H9 (cell line): ENCODE measurements around the gene EML4. TPM values are rescaled to one million over a fixed set of nuclear protein-coding genes. Genes with fewer than 3 reads are reported as not detected.
A peak's percentile ranks its signal among the peaks of the same experiment; 100 is the strongest.

Experiments
- DNase-seq: peaks from one replicate; pipeline ENCODE4 v3.0.0-alpha.2; 2017
- H2AFZ ChIP-seq: one replicate; pipeline ENCODE4 v1.6.1; 2013; ENCODE audit warnings: mild to moderate bottlenecking, low read length, control low read depth, moderate library complexity
- H2AK5ac ChIP-seq: 2 replicates; pipeline ENCODE4 v1.6.1; 2013; ENCODE audit warnings: low read length, control low read depth, mixed read lengths; ENCODE audit not compliant: insufficient read length
- H2BK120ac ChIP-seq: one replicate; pipeline ENCODE4 v1.6.1; 2013; ENCODE audit warnings: low read depth, mild to moderate bottlenecking, low read length, control low read depth, inconsistent platforms; ENCODE audit not compliant: poor library complexity, severe bottlenecking
- H2BK12ac ChIP-seq: 2 replicates; pipeline ENCODE4 v1.6.1; 2013; ENCODE audit warnings: low read length, control low read depth, mixed read lengths, low read depth; ENCODE audit not compliant: insufficient read length
- H2BK15ac ChIP-seq: 2 replicates; pipeline ENCODE4 v1.6.1; 2013; ENCODE audit warnings: low read depth, low read length, control low read depth
- H2BK20ac ChIP-seq: one replicate; pipeline ENCODE4 v1.6.1; 2013; ENCODE audit warnings: low read depth, mild to moderate bottlenecking, low read length, control low read depth, inconsistent platforms; ENCODE audit not compliant: poor library complexity, severe bottlenecking
- H2BK5ac ChIP-seq: 2 replicates; pipeline ENCODE4 v1.6.1; 2013; ENCODE audit warnings: low read length, control low read depth, mixed read lengths; ENCODE audit not compliant: insufficient read length
- H3K14ac ChIP-seq: 2 replicates; pipeline ENCODE4 v1.6.1; 2013; ENCODE audit warnings: low read length, control low read depth; ENCODE audit not compliant: insufficient read depth
- H3K18ac ChIP-seq: 2 replicates; pipeline ENCODE4 v1.6.1; 2013; ENCODE audit warnings: low read depth, mild to moderate bottlenecking, mixed read lengths, low read length, control low read depth; ENCODE audit not compliant: insufficient read length
- H3K23ac ChIP-seq: 2 replicates; pipeline ENCODE4 v1.6.1; 2013; ENCODE audit warnings: low read length, control low read depth, mixed read lengths, low read depth; ENCODE audit not compliant: insufficient read length
- H3K23me2 ChIP-seq: 2 replicates; pipeline ENCODE4 v1.6.1; 2013; ENCODE audit warnings: low read depth, mild to moderate bottlenecking, mixed read lengths, low read length, control low read depth; ENCODE audit not compliant: insufficient read length, poor library complexity, severe bottlenecking
- H3K27ac ChIP-seq: 2 replicates; pipeline ENCODE4 v1.5.1; 2013; ENCODE audit warnings: low read length, control low read depth, mixed read lengths, low read depth; ENCODE audit not compliant: insufficient read length
- H3K27me3 ChIP-seq: 2 replicates; pipeline ENCODE4 v1.6.1; 2013; ENCODE audit warnings: low read length, control low read depth, inconsistent platforms; ENCODE audit not compliant: insufficient read depth
- H3K4ac ChIP-seq: 2 replicates; pipeline ENCODE4 v1.6.1; 2013; ENCODE audit warnings: low read depth, mild to moderate bottlenecking, control low read depth, inconsistent platforms, low read length, moderate library complexity
- H3K4me1 ChIP-seq: 2 replicates; pipeline ENCODE4 v1.6.1; 2013; ENCODE audit warnings: low read length, control low read depth, inconsistent platforms; ENCODE audit not compliant: insufficient read depth
- H3K4me2 ChIP-seq: 2 replicates; pipeline ENCODE4 v1.6.1; 2013; ENCODE audit warnings: low read length, control low read depth, mixed read lengths; ENCODE audit not compliant: insufficient read length, insufficient read depth
- H3K56ac ChIP-seq: 2 replicates; pipeline ENCODE4 v1.6.1; 2013; ENCODE audit warnings: low read depth, mild to moderate bottlenecking, mixed read lengths, low read length, control low read depth; ENCODE audit not compliant: insufficient read length
- H3K79me1 ChIP-seq: 2 replicates; pipeline ENCODE4 v1.6.1; 2013; ENCODE audit warnings: low read depth, mild to moderate bottlenecking, moderate library complexity, low read length, control low read depth, inconsistent platforms; ENCODE audit not compliant: insufficient read depth, poor library complexity, severe bottlenecking
- H3K79me2 ChIP-seq: 2 replicates; pipeline ENCODE4 v1.6.1; 2013; ENCODE audit warnings: low read length, control low read depth, inconsistent platforms; ENCODE audit not compliant: insufficient read depth
- H3K9ac ChIP-seq: 2 replicates; pipeline ENCODE4 v1.6.1; 2013; ENCODE audit warnings: low read length, control low read depth, mixed read lengths; ENCODE audit not compliant: insufficient read length; ENCODE audit errors: extremely low read depth
- H3K9me3 ChIP-seq: one replicate; pipeline ENCODE4 v1.6.1; 2013; ENCODE audit warnings: low read depth, low read length, inconsistent platforms; ENCODE audit not compliant: control insufficient read depth
- H3T11ph ChIP-seq: one replicate; pipeline ENCODE4 v1.6.1; 2013; ENCODE audit warnings: mild to moderate bottlenecking, low read length, control low read depth, inconsistent platforms
- H4K20me1 ChIP-seq: one replicate; pipeline ENCODE4 v1.6.1; 2013; ENCODE audit not compliant: control insufficient read depth, insufficient read length, insufficient read depth
- H4K5ac ChIP-seq: 2 replicates; pipeline ENCODE4 v1.6.1; 2013; ENCODE audit warnings: low read depth, mild to moderate bottlenecking, mixed read lengths, low read length, control low read depth; ENCODE audit not compliant: insufficient read length
- H4K8ac ChIP-seq: replicated peaks from 2 replicates; pipeline ENCODE4 v1.6.1; 2013; ENCODE audit warnings: low read length, control low read depth, mixed read lengths, low read depth; ENCODE audit not compliant: insufficient read length
- H4K91ac ChIP-seq: 2 replicates; pipeline ENCODE4 v1.6.1; 2013; ENCODE audit warnings: low read depth, mild to moderate bottlenecking, moderate library complexity, mixed read lengths, low read length, control low read depth; ENCODE audit not compliant: insufficient read length
- H3K27ac Mint-ChIP-seq, 3 experiments: 2 replicates in 2 of 3; 3 replicates in 1 of 3; pipeline ENCODE4 v1.8.0; 2020 to 2021; ENCODE audit warnings: mixed read lengths in 3 of 3, mild to moderate bottlenecking in 1 of 3, moderate library complexity in 1 of 3
- H3K27me3 Mint-ChIP-seq: 2 replicates; pipeline ENCODE4 v1.8.0; 2021; ENCODE audit warnings: low read depth, mild to moderate bottlenecking, moderate library complexity, mixed read lengths
- H3K36me3 Mint-ChIP-seq, 3 experiments: 2 replicates in 2 of 3; 3 replicates in 1 of 3; pipeline ENCODE4 v1.8.0; 2020 to 2021; ENCODE audit warnings: low read depth in 3 of 3, mixed read lengths in 3 of 3; ENCODE audit not compliant: insufficient read depth in 1 of 3
- H3K4me1 Mint-ChIP-seq, 2 experiments: 2 replicates each; pipeline ENCODE4 v1.8.0; 2020; ENCODE audit warnings: mixed read lengths in 2 of 2
- H3K4me3 Mint-ChIP-seq, 2 experiments: 2 replicates in 1 of 2; 3 replicates in 1 of 2; pipeline ENCODE4 v1.8.0; 2020 to 2021; ENCODE audit warnings: mild to moderate bottlenecking in 2 of 2, mixed read lengths in 2 of 2, moderate library complexity in 1 of 2
- H3K9me3 Mint-ChIP-seq, 2 experiments: 2 replicates in 1 of 2; 3 replicates in 1 of 2; pipeline ENCODE4 v1.8.0; 2020; ENCODE audit warnings: mild to moderate bottlenecking in 2 of 2, mixed read lengths in 2 of 2, moderate library complexity in 1 of 2
- WGBS: extraction: QIAGEN DNeasy Blood & Tissue Kit; methylation state at CpG from one replicate; pipeline ENCODE4 v1.1.7; 2013; ENCODE audit warnings: missing lambda C conversion rate, low lambda C conversion rate, mixed read lengths; ENCODE audit not compliant: insufficient read length; ENCODE audit errors: extremely low coverage; 5-methylcytosine and 5-hydroxymethylcytosine counted together
- total RNA-seq: library from RNA; stranded (reverse); gene quantifications from 2 replicates; pipeline ENCODE4 v1.2.1, GENCODE V29; 2021
- TF ChIP-seq, protein P1 (sequence below): fragments of 200-600 bp; sonication (generic); conservative IDR thresholded peaks from 3 replicates; pipeline ENCODE4 v1.8.0; 2021; ENCODE audit warnings: antibody characterized with exemption, mild to moderate bottlenecking

Gene EML4
- total RNA-seq, 1 experiment from 2014 or later: 68.6 TPM

DNA sequence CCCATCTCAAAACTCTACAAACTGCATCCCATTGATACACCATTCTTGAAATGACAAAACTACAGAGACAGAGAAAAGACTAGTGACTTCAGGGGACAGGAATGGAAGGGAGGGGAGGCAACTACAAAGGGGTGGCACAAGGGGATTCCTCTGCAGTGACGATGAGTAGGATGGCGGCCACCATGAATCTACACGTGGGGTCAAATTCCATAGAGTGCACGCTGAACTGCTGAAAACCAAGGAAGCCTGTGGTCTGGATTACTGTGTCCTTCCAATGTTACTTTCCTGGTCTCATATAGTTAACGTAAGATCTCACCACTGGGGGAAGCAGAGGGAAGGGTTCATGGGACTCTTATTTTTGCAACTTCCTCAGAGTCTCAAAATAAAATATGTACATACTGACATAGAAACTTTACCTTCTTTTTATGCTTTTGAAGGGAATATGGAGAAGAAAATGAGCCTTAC, 168.2 kb downstream of the EML4 start:
- Histone ChIP-seq H4K20me1 (no peaks in the 10 kb centered on the region), H3K9ac (no peak overlapping the region), H3K18ac (no peak overlapping the region), H3K4me1 (no peaks in the 10 kb centered on the region), H4K5ac (no peak overlapping the region), H3K4me2 (no peak overlapping the region), H4K91ac (no peak overlapping the region), H2AK5ac (no peak overlapping the region), H2BK5ac (no peak overlapping the region), H2BK120ac (no peak overlapping the region), H2AFZ (no peak overlapping the region), H2BK20ac (no peak overlapping the region), H3K23me2 (no peaks in the 10 kb centered on the region), H3K27me3 (no peaks in the 10 kb centered on the region), H3K14ac (no peak overlapping the region), H3K23ac (no peak overlapping the region), H3K79me2 (no peaks in the 10 kb centered on the region), H3K79me1 (no peaks in the 10 kb centered on the region), H3T11ph (no peak overlapping the region), H3K4ac (no peak overlapping the region), H2BK15ac (no peak overlapping the region), H4K8ac (no peak overlapping the region), H3K9me3 (no peaks in the 10 kb centered on the region), H2BK12ac (no peak overlapping the region), H3K27ac (no peak overlapping the region), H3K56ac (no peak overlapping the region)
- WGBS: no CpG with 5 or more reads among the region's 5 CpGs
- peaks cover 7 to 13% of the 10 kb centered on the region in 2 experiments; a peak in 3 of 4 replicates for H3K4me1 Mint-ChIP-seq
- no peaks in the 10 kb centered on the region for H3K9me3 Mint-ChIP-seq
- DNase-seq: no peak
- no peak overlapping the region for H3K4me3 Mint-ChIP-seq
- TF ChIP-seq, protein P1, sequence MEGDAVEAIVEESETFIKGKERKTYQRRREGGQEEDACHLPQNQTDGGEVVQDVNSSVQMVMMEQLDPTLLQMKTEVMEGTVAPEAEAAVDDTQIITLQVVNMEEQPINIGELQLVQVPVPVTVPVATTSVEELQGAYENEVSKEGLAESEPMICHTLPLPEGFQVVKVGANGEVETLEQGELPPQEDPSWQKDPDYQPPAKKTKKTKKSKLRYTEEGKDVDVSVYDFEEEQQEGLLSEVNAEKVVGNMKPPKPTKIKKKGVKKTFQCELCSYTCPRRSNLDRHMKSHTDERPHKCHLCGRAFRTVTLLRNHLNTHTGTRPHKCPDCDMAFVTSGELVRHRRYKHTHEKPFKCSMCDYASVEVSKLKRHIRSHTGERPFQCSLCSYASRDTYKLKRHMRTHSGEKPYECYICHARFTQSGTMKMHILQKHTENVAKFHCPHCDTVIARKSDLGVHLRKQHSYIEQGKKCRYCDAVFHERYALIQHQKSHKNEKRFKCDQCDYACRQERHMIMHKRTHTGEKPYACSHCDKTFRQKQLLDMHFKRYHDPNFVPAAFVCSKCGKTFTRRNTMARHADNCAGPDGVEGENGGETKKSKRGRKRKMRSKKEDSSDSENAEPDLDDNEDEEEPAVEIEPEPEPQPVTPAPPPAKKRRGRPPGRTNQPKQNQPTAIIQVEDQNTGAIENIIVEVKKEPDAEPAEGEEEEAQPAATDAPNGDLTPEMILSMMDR: peak; percentile 47; the same call in 2 of the 3 replicates
- peaks cover 18 to 36% (median 32%) of the 10 kb centered on the region in 3 experiments; a peak in 6 of 7 replicates for H3K36me3 Mint-ChIP-seq
- H3K27me3 Mint-ChIP-seq: no peaks in the 10 kb centered on the region; the same call in 1 of the 2 replicates
- no peak overlapping the region for H3K27ac Mint-ChIP-seq
